ENCODE results near the gene TMSB4X. TPM values are rescaled to one million over a fixed set of nuclear protein-coding genes. Genes with fewer than 3 reads are reported as not detected.

TMSB4X gene
- total and polyA plus RNA-seq, 2 of the 4 experiments (the other 2 are of a cell fraction) = 4,648 to 11,116 TPM

GRCh38 chrX:12987900-12988594 is 13.1 kb downstream of the TMSB4X start:
- ATAC-seq (ENCODE audit: low read depth) (no peak), DNase-seq (no peak)
- Histone ChIP-seq H2AK9ac (replicated peaks; ENCODE audit: low read depth, low read length, poor library complexity) (no peak overlapping the region), H3K79me1 (ENCODE audit: low read depth in 1 of 2, low read length in 2 of 2) (no peaks in the 10 kb centered on the region), H3K27me3 (ENCODE audit: control insufficient read depth, insufficient read depth, low read length) (no peaks in the 10 kb centered on the region), H2BK20ac (ENCODE audit: low read depth, low read length) (peak overlapping the region; percentile 10; the same call in 1 of the 2 replicates), H2AK5ac (ENCODE audit: low read depth, low read length) (no peak overlapping the region), H4K8ac (ENCODE audit: low read depth in 2 of 2, low read length in 2 of 2) (peak overlapping the region in 1 of 2 experiments; percentile 21; a peak in 1 of 4 replicates), H3K36me3 (ENCODE audit: control insufficient read depth, insufficient read depth, low read length) (no peaks in the 10 kb centered on the region), H3K9ac (ENCODE audit: low read depth, low read length) (no peak overlapping the region), H3K27ac (ENCODE audit: insufficient read depth, low read length) (no peak overlapping the region), H3K23ac (ENCODE audit: low read depth, low read length) (no peak overlapping the region), H3K4me1 (ENCODE audit: control insufficient read depth, insufficient read depth, low read length) (no peaks in the 10 kb centered on the region; the same call in 1 of the 2 replicates), H3K4me2 (ENCODE audit: low read depth, low read length) (no peak overlapping the region), H4K20me1 (ENCODE audit: insufficient read depth, low read length) (no peaks in the 10 kb centered on the region), H2BK5ac (ENCODE audit: low read depth, low read length, poor library complexity, severe bottlenecking) (no peak overlapping the region), H3K14ac (replicated peaks; ENCODE audit: low read depth, low read length) (no peak overlapping the region), H3K4me3 (ENCODE audit: insufficient read depth, low read depth, low read length) (no peak overlapping the region), H3K9me3 (ENCODE audit: control insufficient read depth, insufficient read depth, low read length) (no peaks in the 10 kb centered on the region), H4K5ac (ENCODE audit: low read depth, low read length) (no peak overlapping the region), H3K4ac (ENCODE audit: low read depth, low read length) (no peak overlapping the region), H2AFZ (replicated peaks; ENCODE audit: low read length, poor library complexity) (no peak overlapping the region), H3K56ac (ENCODE audit: extremely low read depth, insufficient read depth, low read length) (no peak overlapping the region), H3K18ac (ENCODE audit: low read depth, low read length) (no peak overlapping the region), H2BK15ac (ENCODE audit: low read depth, low read length) (no peak overlapping the region), H4K91ac (ENCODE audit: insufficient read depth, low read depth, low read length) (no peak overlapping the region), H2BK120ac (ENCODE audit: low read depth, low read length) (no peak overlapping the region), H3K9me1 (ENCODE audit: insufficient read depth, low read length) (peaks cover 7% of the 10 kb centered on the region; the same call in 1 of the 2 replicates)
- in situ Hi-C loops (cut with MboI; ENCODE audit: low sequenced_read_pairs) (loop anchor here (10.0 kb wide), 1 partner anchor 387 kb away; no protein-coding TSS in a partner anchor), intact Hi-C loops (cut with micrococcal nuclease) (no loop called here), dilution Hi-C loops (cut with HindIII; ENCODE audit: low sequenced_read_pairs, unreplicated experiment) (no loop called here)
- CTCF ChIA-PET = no interaction called here
- TF ChIP-seq RCOR1 (IDR thresholded peaks at IDR 0.05; ENCODE audit: insufficient replicate concordance, low read length) (no peak), USF2 (IDR thresholded peaks at IDR 0.05; ENCODE audit: low read depth, low read length) (no peak), FOS (IDR thresholded peaks at IDR 0.05; ENCODE audit: low read depth, low read length) (no peak), SMC3 (IDR thresholded peaks at IDR 0.05; ENCODE audit: low read depth, low read length) (no peak), ELK1 (IDR thresholded peaks at IDR 0.05; ENCODE audit: borderline replicate concordance, low read depth, low read length) (no peak), NFE2L2 (IDR thresholded peaks at IDR 0.05; ENCODE audit: low read depth, low read length) (no peak), CEBPB (IDR thresholded peaks at IDR 0.05; ENCODE audit: low read depth, low read length) (no peak), MAZ (IDR thresholded peaks at IDR 0.05; ENCODE audit: borderline replicate concordance, low read depth, low read length) (no peak), RFX5 (IDR thresholded peaks at IDR 0.05; ENCODE audit: low read depth, low read length) (no peak), BHLHE40 (IDR thresholded peaks at IDR 0.05; ENCODE audit: low read depth, low read length) (no peak), MXI1 (IDR thresholded peaks at IDR 0.05; ENCODE audit: borderline replicate concordance, low read depth, low read length) (no peak), RAD21 (IDR thresholded peaks at IDR 0.05; ENCODE audit: low read length) (no peak), CTCF (conservative IDR thresholded peaks at IDR 0.05; ENCODE audit: low read depth, low read length) (no peak), CHD1 (IDR thresholded peaks at IDR 0.05; ENCODE audit: low read depth, low read length) (no peak), MAFK (IDR thresholded peaks at IDR 0.05; ENCODE audit: low read depth, low read length) (no peak), POLR2A (IDR thresholded peaks at IDR 0.05; ENCODE audit: low read depth, low read length) (no peak)
- POLR2A ChIA-PET (ENCODE audit: unreplicated experiment) = no interaction called here
- no TSS peak for BruUV-seq (replicated peaks)
- WGBS, 2 experiments (ENCODE audit: extremely low coverage in 2 of 2, insufficient read length in 1 of 2) = 93% methylated on average over 2 of the region's 8 CpGs; no CpG with 5 or more reads in 1 of the 2 experiments
